A375 (cell line): ENCODE measurements around the gene EXOC4. TPM values are rescaled to one million over a fixed set of nuclear protein-coding genes. Genes with fewer than 3 reads are reported as not detected.

Experiments used
- small RNA-seq: library from RNA; depleted of rRNA; stranded (forward); fragments of <200 nt; gene quantifications from one replicate; pipeline ENCODE3, GENCODE V24; 2014
- total RNA-seq: library from RNA; depleted of rRNA; stranded (reverse); fragments of >200 nt; shearing (Covaris generic); gene quantifications from 2 replicates; pipeline ENCODE4 v1.2.3, GENCODE V29; 2014; rRNA removed

EXOC4 gene
- 58.1 and 77.3 TPM in 2 replicates for total RNA-seq

GRCh38 chr7:133252858-133253518 lies at the start of gene EXOC4:
Gene EXOC4, plus strand, starts transcription at chr7:133253078.

Small RNA genes lying within 50 kb of the gene (small RNA-seq; reads per million reads assigned to genes)
- gene MIR6133, result not detected

Other genes with a start within 250 kb of the EXOC4 start
- 169 and 187 TPM in 2 replicates for gene CHCHD3, start 171.0 kb upstream of the EXOC4 start, total RNA-seq